Mesenchymal stem cell (in vitro differentiated cells and primary cell): Measurements from ENCODE around the gene ST3GAL5.
A peak's percentile ranks its signal among the peaks of the same experiment; 100 is the strongest.

Experiments used
- DNase-seq: peaks from one replicate; pipeline ENCODE4 v3.0.0-alpha.2; 2013
- H2AFZ ChIP-seq: one replicate; pipeline ENCODE4 v1.6.1; 2013; ENCODE audit warnings: low read depth, mild to moderate bottlenecking, control low read depth, inconsistent platforms, low read length, moderate library complexity
- H2AK5ac ChIP-seq: 2 replicates; pipeline ENCODE4 v1.6.1; 2013; ENCODE audit warnings: low read length, moderate library complexity, mild to moderate bottlenecking, inconsistent platforms; ENCODE audit not compliant: severe bottlenecking
- H2BK120ac ChIP-seq: one replicate; pipeline ENCODE4 v1.6.1; 2013; ENCODE audit warnings: low read depth, mild to moderate bottlenecking, inconsistent platforms, low read length, moderate library complexity
- H2BK12ac ChIP-seq, 2 experiments: one replicate each; pipeline ENCODE4 v1.6.1; 2013; ENCODE audit warnings: inconsistent platforms in 2 of 2, low read length in 2 of 2, mild to moderate bottlenecking in 2 of 2, moderate library complexity in 2 of 2, control low read depth in 1 of 2
- H2BK15ac ChIP-seq: one replicate; pipeline ENCODE4 v1.6.1; 2013; ENCODE audit warnings: mild to moderate bottlenecking, low read depth, inconsistent platforms; ENCODE audit not compliant: poor library complexity, severe bottlenecking
- H2BK5ac ChIP-seq: 2 replicates; pipeline ENCODE4 v1.6.1; 2013; ENCODE audit warnings: low read depth, mild to moderate bottlenecking, low read length, control low read depth, inconsistent platforms; ENCODE audit not compliant: poor library complexity, severe bottlenecking
- H3K14ac ChIP-seq, 2 experiments: one replicate each; pipeline ENCODE4 v1.6.1; 2013; ENCODE audit warnings: inconsistent platforms in 2 of 2, low read length in 2 of 2, control low read depth in 1 of 2, mild to moderate bottlenecking in 1 of 2, moderate library complexity in 1 of 2
- H3K18ac ChIP-seq, 2 experiments: one replicate each; pipeline ENCODE4 v1.6.1; 2013; ENCODE audit warnings: inconsistent platforms in 2 of 2, low read length in 2 of 2, control low read depth in 1 of 2, low read depth in 1 of 2, mild to moderate bottlenecking in 1 of 2
- H3K23ac ChIP-seq, 2 experiments: one replicate each; pipeline ENCODE4 v1.6.1; 2013; ENCODE audit warnings: inconsistent platforms in 2 of 2, low read length in 2 of 2, mild to moderate bottlenecking in 2 of 2, moderate library complexity in 2 of 2, control low read depth in 1 of 2
- H3K27ac ChIP-seq: 2 replicates; pipeline ENCODE4 v1.5.1; 2013; ENCODE audit warnings: mild to moderate bottlenecking, moderate library complexity, low read length, control low read depth, inconsistent platforms; ENCODE audit not compliant: poor library complexity, severe bottlenecking
- H3K27me3 ChIP-seq, 2 experiments: 2 replicates each; pipeline versions ENCODE4 v1.6.1 to v1.7.0; 2013; ENCODE audit warnings: low read length in 2 of 2, mild to moderate bottlenecking in 2 of 2, moderate library complexity in 2 of 2, control low read depth in 1 of 2, inconsistent platforms in 1 of 2; ENCODE audit not compliant: control insufficient read depth in 1 of 2, insufficient read depth in 1 of 2
- H3K36me3 ChIP-seq, 2 experiments: 2 replicates each; pipeline versions ENCODE4 v1.6.1 to v1.7.0; 2013; ENCODE audit warnings: low read length in 2 of 2, control low read depth in 1 of 2, inconsistent platforms in 1 of 2, low read depth in 1 of 2, mild to moderate bottlenecking in 1 of 2; ENCODE audit not compliant: insufficient read depth in 2 of 2, control insufficient read depth in 1 of 2
- H3K4ac ChIP-seq, 2 experiments: one replicate each; pipeline ENCODE4 v1.6.1; 2013; ENCODE audit warnings: inconsistent platforms in 2 of 2, low read length in 2 of 2, mild to moderate bottlenecking in 2 of 2, moderate library complexity in 2 of 2, control low read depth in 1 of 2, low read depth in 1 of 2
- H3K4me1 ChIP-seq: 2 replicates; pipeline ENCODE4 v1.6.1; 2013; ENCODE audit warnings: low read depth, low read length, control low read depth; ENCODE audit not compliant: control insufficient read depth, insufficient read depth
- H3K4me2 ChIP-seq: 2 replicates; pipeline ENCODE4 v1.6.1; 2013; ENCODE audit warnings: low read length, mild to moderate bottlenecking, inconsistent platforms; ENCODE audit not compliant: poor library complexity, severe bottlenecking
- H3K4me3 ChIP-seq, 2 experiments: 2 replicates each; pipeline versions ENCODE4 v1.5.1 to v1.7.0; 2013; ENCODE audit warnings: low read length in 2 of 2, mild to moderate bottlenecking in 2 of 2, control low read depth in 1 of 2, low read depth in 1 of 2; ENCODE audit not compliant: insufficient read depth in 1 of 2
- H3K79me1 ChIP-seq: replicated peaks from 2 replicates; pipeline ENCODE4 v1.6.1; 2013; ENCODE audit warnings: mild to moderate bottlenecking, control low read depth, low read length, inconsistent platforms; ENCODE audit not compliant: poor library complexity, severe bottlenecking
- H3K9ac ChIP-seq: 2 replicates; pipeline ENCODE4 v1.7.0; 2013; ENCODE audit warnings: mild to moderate bottlenecking, low read length, moderate library complexity
- H3K9me3 ChIP-seq: 2 replicates; pipeline ENCODE4 v1.7.0; 2013; ENCODE audit warnings: mild to moderate bottlenecking, low read length; ENCODE audit not compliant: control insufficient read depth
- H4K8ac ChIP-seq: one replicate; pipeline ENCODE4 v1.6.1; 2013; ENCODE audit warnings: inconsistent platforms, mild to moderate bottlenecking, low read length, moderate library complexity
- H4K91ac ChIP-seq: one replicate; pipeline ENCODE4 v1.6.1; 2013; ENCODE audit warnings: mild to moderate bottlenecking, low read length, inconsistent platforms
- WGBS: methylation state at CpG from one replicate; pipeline ENCODE4 v1.1.7; 2013; ENCODE audit warnings: mixed read lengths; 5-methylcytosine and 5-hydroxymethylcytosine counted together

Gene ST3GAL5

DNA sequence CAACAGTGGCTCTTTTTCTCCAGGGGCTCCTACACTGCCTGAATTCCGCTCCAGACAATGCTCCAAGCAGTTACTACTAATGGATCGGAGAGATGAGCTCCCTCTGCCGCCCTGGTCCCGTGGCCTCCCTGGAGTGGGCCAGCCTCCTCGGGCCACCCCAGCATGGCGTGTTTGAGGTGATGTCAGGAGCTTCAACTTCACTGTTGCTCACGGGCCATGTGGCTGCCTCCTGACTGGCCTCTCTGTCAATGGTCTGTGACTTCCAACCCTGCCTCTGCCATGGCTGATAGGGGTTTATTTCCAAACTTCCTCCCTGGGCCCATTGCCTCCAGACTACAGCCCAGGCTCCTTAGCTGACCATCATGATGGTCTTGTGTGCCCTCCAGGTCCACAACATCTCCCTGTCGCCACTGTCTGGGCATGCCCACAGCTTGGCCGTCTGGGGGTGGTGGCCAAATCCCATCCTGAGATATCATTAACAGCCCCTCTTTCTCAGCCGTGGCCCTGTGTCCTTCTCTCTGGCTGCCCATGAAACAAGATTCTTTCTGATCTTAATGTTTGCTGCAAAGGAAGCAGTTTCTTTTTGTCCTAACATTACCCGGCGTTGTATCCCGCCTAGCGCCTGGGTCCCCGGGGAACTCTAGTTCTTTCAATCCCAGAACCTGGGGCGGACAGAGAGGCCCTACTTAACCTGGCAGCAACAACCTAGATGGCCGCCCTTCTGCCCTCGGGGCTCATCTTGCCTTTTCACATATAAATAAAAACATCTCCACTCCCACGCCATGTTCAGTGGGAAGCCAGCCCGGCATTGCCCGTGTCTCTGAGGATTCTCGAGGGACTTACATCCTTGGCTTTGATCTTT lies 96.9 kb downstream of the ST3GAL5 start:
- H3K9me3 ChIP-seq: no peaks in the 10 kb centered on the region

DNA sequence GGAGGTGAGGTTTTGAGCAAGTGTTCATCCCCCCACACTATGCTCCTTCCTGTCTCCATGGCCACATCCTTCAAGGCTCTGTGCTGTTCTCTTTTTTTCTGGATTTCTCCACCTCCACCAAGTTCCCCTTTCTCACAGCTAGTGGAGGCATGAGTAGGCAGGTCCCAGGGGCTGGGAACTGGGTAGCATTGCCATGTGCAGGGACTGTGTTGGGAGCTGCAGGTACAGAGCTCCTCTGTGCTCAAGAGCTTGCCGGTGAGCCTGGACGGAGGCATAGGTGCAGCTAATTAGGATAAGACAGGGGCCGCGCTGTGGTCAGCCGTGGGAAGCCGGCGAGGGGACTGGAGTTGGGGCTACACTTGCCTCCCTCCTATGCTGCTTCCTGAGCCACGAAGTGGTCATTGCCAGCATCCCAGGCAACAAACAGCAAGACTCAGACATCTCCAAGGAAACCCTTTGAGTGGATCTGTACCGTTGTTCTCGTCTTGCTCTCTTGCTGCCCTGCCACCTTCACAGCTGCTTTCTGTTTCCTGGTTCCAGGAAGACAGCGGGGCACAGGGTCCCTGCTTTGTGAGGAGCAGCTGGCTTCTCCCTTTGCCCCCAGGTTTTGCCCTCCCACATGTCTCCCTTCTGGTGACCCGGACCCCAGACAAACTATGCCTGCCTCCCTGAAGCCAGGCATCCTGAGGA lies 98.1 kb downstream of the ST3GAL5 start:
- H3K79me1 ChIP-seq: no peaks in the 10 kb centered on the region
- no peak overlapping the region for H3K4me3 ChIP-seq
- H3K14ac ChIP-seq: no peak overlapping the region
- peaks cover 37% of the 10 kb centered on the region for H3K4me1 ChIP-seq
- H3K27me3 ChIP-seq: peaks cover 5 to 9% of the 10 kb centered on the region in 2 experiments
- no peak for DNase-seq
- no peak overlapping the region for H2BK12ac ChIP-seq
- H2AFZ ChIP-seq: no peak overlapping the region
- WGBS: 80% methylated on average over 11 of the region's 12 CpGs
- H3K4me2 ChIP-seq: no peak overlapping the region
- no peaks in the 10 kb centered on the region for H3K9me3 ChIP-seq
- H4K8ac ChIP-seq: peak overlapping the region; percentile 19
- peak overlapping the region; percentile 30 for H2AK5ac ChIP-seq
- no peak overlapping the region for H3K9ac ChIP-seq
- H3K36me3 ChIP-seq: peaks cover 4 to 22% of the 10 kb centered on the region in 2 experiments
- H3K23ac ChIP-seq: no peak overlapping the region
- no peak overlapping the region for H3K4ac ChIP-seq
- H3K18ac ChIP-seq: no peak overlapping the region
- H2BK15ac ChIP-seq: no peak overlapping the region
- H4K91ac ChIP-seq: no peak overlapping the region
- H2BK5ac ChIP-seq: no peak overlapping the region
- H2BK120ac ChIP-seq: no peak overlapping the region
- H3K27ac ChIP-seq: no peak overlapping the region

More for the DNA sequence above, 96.9 kb downstream of the ST3GAL5 start:
- Histone ChIP-seq H3K4me2 (peak overlapping the region; percentile 19), H3K4me3 (peak overlapping the region in 1 of 2 experiments; percentile 14), H3K18ac (peak overlapping the region; percentile 42 to 54), H3K27ac (peak overlapping the region; percentile 46), H4K8ac (no peak overlapping the region), H2AFZ (no peak overlapping the region), H3K23ac (no peak overlapping the region), H3K79me1 (no peaks in the 10 kb centered on the region), H3K36me3 (peaks cover 4 to 21% of the 10 kb centered on the region in 2 experiments), H2AK5ac (peak overlapping the region; percentile 80), H2BK12ac (peak overlapping the region; percentile 17 to 89), H4K91ac (peak overlapping the region; percentile 84), H3K4me1 (peaks cover 44% of the 10 kb centered on the region), H3K9ac (no peak overlapping the region), H3K27me3 (peaks cover 5 to 15% of the 10 kb centered on the region in 2 experiments), H2BK5ac (no peak overlapping the region), H3K4ac (peak overlapping the region in 1 of 2 experiments; percentile 9), H2BK15ac (peak overlapping the region; percentile 37), H2BK120ac (peak overlapping the region; percentile 23), H3K14ac (peak overlapping the region in 1 of 2 experiments; percentile 37)
- WGBS: 90% methylated on average over 22 of the region's 22 CpGs
- DNase-seq: no peak

DNA sequence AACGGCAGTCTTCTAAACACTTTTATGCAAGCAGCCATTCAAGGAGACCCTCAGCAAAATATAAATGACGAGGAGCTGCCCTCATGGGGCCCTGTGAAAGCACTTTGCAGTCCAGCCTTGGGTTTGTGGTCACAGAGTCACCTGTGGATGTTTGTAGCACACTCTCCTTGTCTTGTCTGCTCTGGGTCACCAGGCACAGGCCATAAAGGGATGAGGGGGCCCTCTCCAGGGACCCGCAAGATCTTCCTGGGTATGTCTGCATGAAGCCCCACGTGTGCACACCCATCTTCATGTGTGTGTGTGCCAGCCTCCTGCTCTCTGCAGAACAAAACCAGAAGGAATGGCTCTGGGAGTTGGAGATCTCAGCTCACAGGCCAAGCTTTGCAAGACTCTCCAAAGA lies 98.8 kb downstream of the ST3GAL5 start:
- Histone ChIP-seq H3K79me1 (no peaks in the 10 kb centered on the region), H3K4me2 (no peak overlapping the region), H2BK120ac (no peak overlapping the region), H3K4me1 (peaks cover 36% of the 10 kb centered on the region), H3K36me3 (peaks cover 4 to 22% of the 10 kb centered on the region in 2 experiments), H3K27ac (no peak overlapping the region), H3K27me3 (peaks cover 5 to 9% of the 10 kb centered on the region in 2 experiments), H2AK5ac (no peak overlapping the region), H4K91ac (no peak overlapping the region), H3K9ac (no peak overlapping the region), H2BK15ac (no peak overlapping the region), H2BK5ac (no peak overlapping the region), H4K8ac (no peak overlapping the region), H2BK12ac (no peak overlapping the region), H3K4me3 (no peak overlapping the region), H3K18ac (no peak overlapping the region), H3K23ac (no peak overlapping the region), H3K14ac (no peak overlapping the region), H2AFZ (no peak overlapping the region), H3K9me3 (no peaks in the 10 kb centered on the region), H3K4ac (no peak overlapping the region)
- WGBS: 90% methylated on average over 4 of the region's 4 CpGs
- no peak for DNase-seq

DNA sequence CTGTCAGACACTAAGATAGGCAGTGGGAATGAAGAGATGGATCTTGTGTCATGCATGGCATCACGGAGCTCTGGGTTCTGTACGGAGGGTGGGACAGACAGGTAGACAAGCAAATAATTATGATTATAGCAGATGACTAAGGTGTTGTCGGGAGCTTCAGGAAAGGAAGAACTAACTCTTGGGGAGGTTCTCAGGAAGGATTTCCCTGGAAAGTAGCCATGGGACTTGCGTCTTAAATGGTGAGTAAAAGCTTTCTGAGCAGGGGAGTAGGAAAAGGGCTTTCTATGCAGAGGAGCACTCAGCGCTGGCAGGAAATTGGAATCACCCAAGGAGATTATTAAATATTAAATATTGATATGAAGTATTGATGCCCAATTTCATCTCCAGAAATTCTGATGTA lies 99.5 kb downstream of the ST3GAL5 start:
- Histone ChIP-seq H2BK12ac (no peak overlapping the region), H2BK120ac (no peak overlapping the region), H3K27ac (no peak overlapping the region), H3K27me3 (peaks cover 5 to 9% of the 10 kb centered on the region in 2 experiments), H2AFZ (no peak overlapping the region), H4K8ac (no peak overlapping the region), H3K4ac (no peak overlapping the region), H2BK15ac (no peak overlapping the region), H3K9me3 (no peaks in the 10 kb centered on the region), H3K4me1 (peaks cover 35% of the 10 kb centered on the region), H3K14ac (no peak overlapping the region), H3K4me3 (no peak overlapping the region), H3K36me3 (peaks cover 4 to 22% of the 10 kb centered on the region in 2 experiments), H2BK5ac (no peak overlapping the region), H3K23ac (no peak overlapping the region), H3K9ac (no peak overlapping the region), H2AK5ac (no peak overlapping the region), H4K91ac (no peak overlapping the region), H3K79me1 (no peaks in the 10 kb centered on the region), H3K18ac (no peak overlapping the region), H3K4me2 (no peak overlapping the region)
- DNase-seq: no peak
- WGBS: 97% methylated on average over 4 of the region's 5 CpGs
